GM12864 (cell line): ENCODE results near the gene AGFG2.
A peak's percentile ranks its signal among the peaks of the same experiment; 100 is the strongest.

ENCODE experiments used
- DNase-seq: peaks from one replicate; pipeline ENCODE4 v3.0.0-alpha.2; 2011; ENCODE audit warnings: low read depth
- H3K4me3 ChIP-seq: 2 replicates; pipeline ENCODE4 v1.5.1; 2011; ENCODE audit warnings: mild to moderate bottlenecking, low read depth, low read length, control low read depth
- TF ChIP-seq, protein P1 (sequence below): IDR thresholded peaks from 2 replicates; pipeline ENCODE4 v1.5.1; 2011; ENCODE audit warnings: low read depth, mild to moderate bottlenecking, moderate library complexity, low read length, control low read depth, inconsistent platforms; ENCODE audit errors: missing control alignments

The AGFG2 gene

DNA sequence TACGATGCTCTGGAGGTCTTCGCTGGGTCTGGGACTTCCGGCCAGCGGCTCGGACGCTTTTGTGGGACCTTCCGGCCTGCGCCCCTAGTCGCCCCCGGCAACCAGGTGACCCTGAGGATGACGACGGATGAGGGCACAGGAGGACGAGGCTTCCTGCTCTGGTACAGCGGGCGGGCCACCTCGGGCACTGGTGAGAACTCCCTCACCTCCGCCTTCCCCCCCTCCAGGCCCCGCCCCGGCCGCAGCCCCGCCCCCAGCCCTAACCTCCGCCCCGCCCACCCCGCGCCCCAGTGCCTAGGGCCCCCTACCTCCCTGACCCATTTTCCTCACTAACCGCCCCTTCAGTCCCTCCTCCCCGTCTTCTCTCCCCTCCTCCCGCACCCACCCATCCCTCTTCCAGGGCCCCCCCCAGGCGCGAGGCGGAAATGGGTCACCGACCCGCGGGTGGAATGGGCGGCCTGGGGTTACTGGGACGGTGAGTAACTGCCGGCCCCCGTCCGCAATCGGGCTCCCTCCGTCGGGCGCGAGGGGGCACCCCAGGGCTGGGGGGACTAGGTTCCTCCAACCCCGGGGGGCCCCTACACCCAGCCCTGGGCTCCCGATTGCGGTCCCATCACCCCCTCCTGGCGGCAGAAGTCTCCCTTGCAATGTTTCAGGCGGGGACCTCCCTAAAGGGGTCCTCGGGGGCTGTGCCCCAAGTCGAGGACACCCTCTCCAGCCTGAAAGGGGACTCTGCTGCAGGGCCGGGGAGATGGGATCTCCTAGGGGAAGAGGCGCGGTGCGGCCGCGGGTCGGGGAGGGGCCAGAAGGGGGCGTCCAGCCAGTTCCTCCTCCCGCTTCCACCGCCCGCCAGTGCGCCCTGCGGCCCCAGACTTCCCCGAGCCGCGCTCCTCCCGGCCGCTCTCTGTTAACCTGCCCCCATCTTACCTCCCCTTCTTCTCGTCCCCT is 65.3 kb downstream of the AGFG2 start:
- TF ChIP-seq, protein P1, sequence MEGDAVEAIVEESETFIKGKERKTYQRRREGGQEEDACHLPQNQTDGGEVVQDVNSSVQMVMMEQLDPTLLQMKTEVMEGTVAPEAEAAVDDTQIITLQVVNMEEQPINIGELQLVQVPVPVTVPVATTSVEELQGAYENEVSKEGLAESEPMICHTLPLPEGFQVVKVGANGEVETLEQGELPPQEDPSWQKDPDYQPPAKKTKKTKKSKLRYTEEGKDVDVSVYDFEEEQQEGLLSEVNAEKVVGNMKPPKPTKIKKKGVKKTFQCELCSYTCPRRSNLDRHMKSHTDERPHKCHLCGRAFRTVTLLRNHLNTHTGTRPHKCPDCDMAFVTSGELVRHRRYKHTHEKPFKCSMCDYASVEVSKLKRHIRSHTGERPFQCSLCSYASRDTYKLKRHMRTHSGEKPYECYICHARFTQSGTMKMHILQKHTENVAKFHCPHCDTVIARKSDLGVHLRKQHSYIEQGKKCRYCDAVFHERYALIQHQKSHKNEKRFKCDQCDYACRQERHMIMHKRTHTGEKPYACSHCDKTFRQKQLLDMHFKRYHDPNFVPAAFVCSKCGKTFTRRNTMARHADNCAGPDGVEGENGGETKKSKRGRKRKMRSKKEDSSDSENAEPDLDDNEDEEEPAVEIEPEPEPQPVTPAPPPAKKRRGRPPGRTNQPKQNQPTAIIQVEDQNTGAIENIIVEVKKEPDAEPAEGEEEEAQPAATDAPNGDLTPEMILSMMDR, result peak; percentile 44
- DNase-seq, result no peak
- H3K4me3 ChIP-seq, result peak overlapping the region; percentile 67

DNA sequence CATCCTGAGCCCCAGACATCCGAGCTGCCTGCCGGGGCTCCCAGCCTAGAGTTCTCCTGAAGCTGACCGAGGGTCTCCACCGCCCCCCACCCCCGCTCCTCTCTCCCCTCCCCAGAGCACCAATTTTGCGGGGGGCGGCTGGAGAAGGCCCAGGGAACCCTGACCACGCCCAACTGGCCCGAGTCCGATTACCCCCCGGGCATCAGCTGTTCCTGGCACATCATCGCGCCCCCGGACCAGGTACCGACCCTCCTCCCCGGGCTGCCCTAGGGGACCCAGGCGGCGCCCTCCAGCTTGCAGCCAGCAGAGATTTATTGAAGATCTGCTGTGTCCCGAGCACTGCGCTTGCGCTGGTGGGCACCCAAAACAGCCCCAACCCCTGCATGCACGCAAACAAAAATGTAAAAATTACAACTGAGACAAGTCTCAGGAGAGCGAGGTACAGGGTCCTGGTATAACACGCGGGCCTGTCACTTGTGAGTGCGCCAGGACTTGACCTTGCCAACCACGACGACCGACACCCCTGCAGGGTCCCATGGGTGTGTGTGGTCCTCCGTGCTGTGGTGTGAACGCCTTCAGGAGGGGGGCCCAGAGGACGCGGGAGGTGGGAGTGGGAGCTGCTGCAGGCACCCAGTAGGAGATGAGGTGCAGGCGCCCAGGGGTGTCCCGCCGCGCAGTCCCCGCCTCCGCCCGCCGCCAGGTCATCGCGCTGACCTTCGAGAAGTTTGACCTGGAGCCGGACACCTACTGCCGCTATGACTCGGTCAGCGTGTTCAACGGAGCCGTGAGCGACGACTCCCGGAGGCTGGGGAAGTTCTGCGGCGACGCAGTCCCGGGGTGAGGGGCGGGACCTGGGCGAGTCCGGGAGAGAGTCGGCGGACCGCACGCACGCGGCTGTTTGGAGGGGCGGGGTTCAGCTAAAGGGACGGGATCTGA is 66.2 kb downstream of the AGFG2 start:
- TF ChIP-seq, protein P1, result no peak
- peak overlapping the region; percentile 67 for H3K4me3 ChIP-seq
- no peak for DNase-seq

DNA sequence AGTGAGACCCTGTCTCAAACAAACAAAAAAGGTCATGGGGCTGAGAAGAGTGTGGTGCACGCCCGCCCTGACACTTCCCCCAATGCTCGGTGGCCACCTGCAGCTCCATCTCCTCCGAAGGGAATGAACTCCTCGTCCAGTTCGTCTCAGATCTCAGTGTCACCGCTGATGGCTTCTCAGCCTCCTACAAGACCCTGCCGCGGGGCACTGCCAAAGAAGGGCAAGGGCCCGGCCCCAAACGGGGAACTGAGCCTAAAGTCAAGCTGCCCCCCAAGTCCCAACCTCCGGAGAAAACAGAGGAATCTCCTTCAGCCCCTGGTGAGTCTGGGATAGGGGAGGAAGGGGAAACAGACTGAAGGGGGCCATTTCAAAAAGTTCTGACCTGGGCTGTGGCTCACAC is 67.3 kb downstream of the AGFG2 start:
- TF ChIP-seq, protein P1, result no peak
- H3K4me3 ChIP-seq, result no peak overlapping the region
- DNase-seq, result no peak

DNA sequence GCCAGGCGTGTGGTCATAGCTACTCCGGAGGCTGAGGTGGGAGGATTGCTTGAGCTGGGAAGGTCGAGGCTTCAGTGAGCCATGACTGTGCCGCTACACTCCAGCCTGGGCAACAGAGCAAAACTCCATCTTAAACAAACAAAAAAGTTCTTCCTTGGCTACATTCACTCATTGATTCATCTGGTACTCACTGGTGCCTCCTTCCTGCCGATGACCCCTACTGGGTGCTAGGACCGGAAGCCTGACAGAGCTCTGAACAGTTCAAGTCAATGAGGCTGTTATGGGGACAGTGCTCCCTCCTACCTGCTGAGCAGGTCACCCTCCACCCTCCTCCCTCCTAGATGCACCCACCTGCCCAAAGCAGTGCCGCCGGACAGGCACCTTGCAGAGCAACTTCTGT is 68.1 kb downstream of the AGFG2 start:
- TF ChIP-seq, protein P1, result no peak
- no peak for DNase-seq
- no peak overlapping the region for H3K4me3 ChIP-seq

DNA sequence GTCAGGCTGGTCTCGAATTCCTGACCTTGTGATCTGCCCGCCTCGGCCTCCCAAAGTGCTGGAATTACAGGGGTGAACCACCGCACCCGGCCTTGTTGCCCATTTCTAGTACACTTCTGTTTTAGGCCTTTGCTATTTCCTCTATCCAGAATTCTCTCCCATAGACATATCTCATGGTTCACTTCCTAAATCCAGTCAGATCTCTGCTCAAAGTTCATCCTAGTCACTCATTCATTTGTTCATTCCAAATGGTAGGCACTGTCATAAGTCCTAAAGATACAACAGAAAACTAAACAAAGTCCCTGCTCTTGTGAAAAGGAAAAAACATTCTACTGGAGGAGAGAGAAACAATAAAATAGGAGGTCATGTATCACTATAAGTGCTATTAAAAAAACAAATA is 71.0 kb downstream of the AGFG2 start:
- TF ChIP-seq, protein P1, result no peak
- DNase-seq, result no peak
- H3K4me3 ChIP-seq, result no peak overlapping the region

DNA sequence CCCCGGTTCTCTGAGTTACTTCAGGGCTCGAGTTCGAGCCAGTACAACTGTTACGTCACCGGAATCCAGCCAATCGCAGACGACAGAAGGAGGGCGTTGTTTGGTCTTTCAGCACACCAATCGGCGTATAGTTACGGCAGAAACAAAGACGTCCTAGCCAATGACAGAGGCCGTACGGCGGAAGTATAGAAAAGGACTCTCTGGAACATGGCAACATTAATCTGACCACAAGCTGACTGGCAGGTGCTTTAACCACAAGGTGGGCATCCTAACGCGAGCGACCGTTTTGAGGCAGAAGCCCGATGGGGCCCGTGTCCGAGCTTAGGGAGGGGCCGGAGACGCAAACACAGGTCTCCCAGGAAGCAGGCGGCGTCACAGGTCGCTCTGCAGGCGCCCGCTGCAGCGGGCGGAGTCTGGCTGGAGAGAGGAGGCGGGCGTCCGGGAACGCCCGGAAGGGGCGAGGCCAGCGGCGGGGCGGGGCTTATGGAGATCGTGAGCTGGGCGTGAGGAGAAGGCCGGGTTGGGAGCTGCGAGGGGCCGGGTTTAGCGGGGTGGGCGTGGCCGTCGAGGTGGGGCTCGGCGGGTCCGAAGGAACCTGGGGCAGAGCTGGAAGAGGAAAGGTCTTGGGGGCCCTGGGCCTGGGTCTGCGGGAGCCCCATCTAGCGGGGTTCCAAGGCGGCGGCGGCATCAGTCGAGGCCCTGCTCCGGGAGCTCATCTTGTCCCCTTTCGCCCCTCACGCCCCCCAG is 73.2 kb downstream of the AGFG2 start, which contains the start of gene MOSPD3:
Gene MOSPD3 (plus strand): TSS at position 558 of the 747 bp plus-strand sequence. CDS start 252 bp downstream, outside the sequence.
- TF ChIP-seq, protein P1, result no peak
- peak; percentile 99 for DNase-seq
- H3K4me3 ChIP-seq, result peak within 1 kb of the TSS; percentile 74
